Hematopoietic multipotent progenitor cell treated with erythropoietin and hydrocortisone succinate and interleukin-3 and kit ligand, for 4 days (in vitro differentiated cells): ENCODE results near the gene PRKCE.

ENCODE experiments used
- DNase-seq: peaks from one replicate; pipeline ENCODE4 v3.0.0-alpha.2; 2015

The PRKCE gene

GRCh38 chr2:45786030-45786835, 134.8 kb downstream of the PRKCE start:
- DNase-seq = peak; percentile 86

DNA sequence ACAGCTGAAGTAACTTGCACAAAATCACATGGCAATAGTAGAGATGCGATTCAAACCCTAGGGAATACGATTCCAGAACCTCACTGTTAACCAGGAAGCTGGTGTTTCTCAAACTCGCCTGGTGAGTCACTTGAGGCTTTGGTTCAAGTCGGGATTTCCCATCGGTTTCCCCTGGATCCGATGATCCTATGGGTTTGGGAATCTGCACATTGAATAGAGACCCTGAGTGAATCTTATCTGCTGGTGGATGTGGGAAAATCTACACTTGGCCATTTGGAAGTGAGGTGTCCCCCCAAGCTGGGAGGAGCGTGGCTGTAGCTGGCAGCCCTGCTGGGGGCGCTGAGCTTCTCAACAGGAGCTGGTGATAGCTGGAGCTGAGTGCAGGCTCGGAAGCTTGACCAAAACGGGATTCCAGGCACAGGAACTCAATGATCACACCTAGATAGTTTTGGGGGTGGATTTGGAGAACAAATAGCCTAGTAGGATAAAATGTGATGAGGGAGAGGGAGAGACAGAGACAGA, 135.4 kb downstream of the PRKCE start:
- no peak for DNase-seq

- no peak for DNase-seq
Observed at GRCh38 chr2:45788401-45788800, 136.9 kb downstream of the PRKCE start.

DNA sequence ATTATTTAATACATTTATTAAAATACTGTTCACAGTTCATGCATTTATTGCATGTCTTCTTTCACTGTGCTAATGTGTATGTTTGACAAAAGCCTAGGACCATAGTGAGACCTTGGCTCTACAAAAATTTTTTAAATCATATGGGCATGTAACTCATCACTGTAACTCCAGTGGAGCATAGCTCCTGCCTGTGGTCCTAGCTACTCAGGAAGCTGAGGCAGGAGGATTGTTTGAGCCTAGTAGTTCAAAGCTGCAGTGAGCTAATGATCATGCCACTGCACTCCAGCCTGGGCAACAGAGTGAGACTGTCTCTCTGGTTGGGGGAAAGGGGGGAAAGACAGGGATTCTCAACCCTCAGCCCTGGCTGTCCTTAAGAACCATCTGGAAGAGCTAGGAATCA, 137.8 kb downstream of the PRKCE start:
- DNase-seq = no peak

- DNase-seq = no peak
Observed at GRCh38 chr2:45789961-45790723, 138.7 kb downstream of the PRKCE start.

DNA sequence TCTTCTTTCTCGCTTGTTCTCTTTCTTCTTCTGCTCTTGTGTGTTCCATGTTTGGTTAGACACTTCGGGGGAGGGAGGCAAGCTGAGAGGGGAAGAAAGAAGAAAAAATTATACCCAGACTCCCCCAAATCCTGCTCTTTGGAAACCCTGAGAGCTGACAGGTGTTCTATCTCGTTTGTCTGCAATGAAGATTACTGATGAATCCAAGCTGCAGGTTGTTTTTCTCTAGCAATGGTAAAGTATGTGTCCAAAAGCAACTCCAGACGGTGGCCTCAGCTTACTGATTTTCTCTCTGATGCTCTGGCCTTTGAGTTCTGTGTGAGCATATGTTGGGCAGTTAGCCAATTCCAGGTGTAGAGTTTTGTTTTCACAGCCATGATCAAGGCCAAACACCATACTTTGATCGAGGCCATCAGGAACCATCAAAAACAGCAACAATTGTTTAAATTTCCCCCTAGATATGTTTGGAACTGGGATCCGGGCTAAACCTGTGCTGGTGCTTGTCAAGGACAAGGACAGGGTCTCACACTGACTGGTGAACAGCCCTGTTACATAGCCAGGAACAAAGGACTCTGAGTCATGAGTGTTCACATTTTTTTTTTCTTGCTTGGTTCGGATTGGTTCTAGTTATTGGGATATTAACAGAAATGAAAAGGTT, 142.0 kb downstream of the PRKCE start:
- no peak for DNase-seq

GRCh38 chr2:45794134-45794617, 142.7 kb downstream of the PRKCE start:
- peak; percentile 73 for DNase-seq

GRCh38 chr2:45796500-45796899, 145.0 kb downstream of the PRKCE start:
- no peak for DNase-seq

GRCh38 chr2:45797451-45798230, 146.2 kb downstream of the PRKCE start:
- no peak for DNase-seq

GRCh38 chr2:45799679-45800381, 148.4 kb downstream of the PRKCE start:
- no peak for DNase-seq

DNA sequence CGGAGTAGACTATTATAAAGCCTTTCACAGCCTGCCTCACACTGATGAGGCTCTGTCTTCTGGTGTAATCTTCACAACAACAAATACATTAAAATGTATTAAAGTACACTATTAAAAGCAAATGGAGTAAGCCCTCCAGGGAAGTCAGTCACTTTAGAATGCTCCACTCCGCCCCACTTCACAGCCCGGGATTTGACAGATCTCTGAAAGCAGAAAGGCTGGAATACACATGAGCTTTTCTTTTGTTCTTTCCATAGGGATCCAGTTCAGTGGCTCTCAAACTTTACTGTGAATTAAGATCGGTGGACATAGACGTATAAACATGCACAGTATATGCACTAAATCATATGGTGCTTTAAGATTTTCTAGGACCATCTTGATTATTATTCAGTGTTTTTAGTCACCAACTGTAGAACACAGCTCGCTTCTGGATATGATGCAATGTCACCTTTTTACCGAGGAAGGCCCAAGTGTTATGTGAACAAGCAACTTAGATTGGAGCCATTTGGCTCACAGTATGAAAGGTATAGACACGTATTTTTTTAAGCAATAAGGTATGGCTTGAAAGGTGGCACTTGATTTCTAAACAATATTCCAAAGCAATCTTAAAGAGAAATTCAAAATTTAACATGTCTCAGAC, 151.1 kb downstream of the PRKCE start:
- no peak for DNase-seq

DNA sequence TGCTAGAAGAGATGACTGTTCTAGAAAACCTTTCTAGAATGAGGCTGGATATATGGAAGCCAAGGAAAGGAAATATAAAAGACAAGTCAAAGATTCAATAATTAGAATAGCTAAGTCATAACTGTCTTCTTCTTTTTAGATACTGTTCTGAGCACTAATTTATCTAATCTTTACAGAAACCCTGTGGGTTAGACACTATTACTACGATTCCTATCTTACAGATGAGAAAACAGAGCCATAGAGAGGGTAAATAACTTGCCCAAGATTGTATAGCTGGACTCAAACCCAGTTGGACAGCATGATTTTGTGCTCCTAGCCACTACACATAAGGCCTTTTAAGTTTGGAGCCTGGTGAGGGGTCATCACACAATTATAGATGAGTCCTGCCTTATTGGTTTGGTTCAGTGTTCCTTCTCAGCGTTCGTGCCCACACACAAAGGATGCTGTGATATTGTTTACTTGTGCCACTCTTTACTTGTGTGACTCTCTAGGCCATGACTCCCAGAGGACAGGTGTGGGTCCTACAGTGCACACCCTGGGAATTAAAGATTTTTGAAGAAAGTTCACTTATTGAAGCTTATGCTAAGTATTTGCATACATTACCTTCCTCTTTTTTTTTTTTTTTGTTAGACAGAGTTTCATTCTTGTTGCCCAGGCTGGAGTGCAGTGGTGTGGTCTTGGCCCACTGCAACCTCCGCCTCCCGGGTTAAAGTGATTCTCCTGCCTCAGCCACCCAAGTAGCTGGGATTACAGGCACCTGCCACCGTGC, 153.7 kb downstream of the PRKCE start:
- DNase-seq = peak; percentile 67

DNA sequence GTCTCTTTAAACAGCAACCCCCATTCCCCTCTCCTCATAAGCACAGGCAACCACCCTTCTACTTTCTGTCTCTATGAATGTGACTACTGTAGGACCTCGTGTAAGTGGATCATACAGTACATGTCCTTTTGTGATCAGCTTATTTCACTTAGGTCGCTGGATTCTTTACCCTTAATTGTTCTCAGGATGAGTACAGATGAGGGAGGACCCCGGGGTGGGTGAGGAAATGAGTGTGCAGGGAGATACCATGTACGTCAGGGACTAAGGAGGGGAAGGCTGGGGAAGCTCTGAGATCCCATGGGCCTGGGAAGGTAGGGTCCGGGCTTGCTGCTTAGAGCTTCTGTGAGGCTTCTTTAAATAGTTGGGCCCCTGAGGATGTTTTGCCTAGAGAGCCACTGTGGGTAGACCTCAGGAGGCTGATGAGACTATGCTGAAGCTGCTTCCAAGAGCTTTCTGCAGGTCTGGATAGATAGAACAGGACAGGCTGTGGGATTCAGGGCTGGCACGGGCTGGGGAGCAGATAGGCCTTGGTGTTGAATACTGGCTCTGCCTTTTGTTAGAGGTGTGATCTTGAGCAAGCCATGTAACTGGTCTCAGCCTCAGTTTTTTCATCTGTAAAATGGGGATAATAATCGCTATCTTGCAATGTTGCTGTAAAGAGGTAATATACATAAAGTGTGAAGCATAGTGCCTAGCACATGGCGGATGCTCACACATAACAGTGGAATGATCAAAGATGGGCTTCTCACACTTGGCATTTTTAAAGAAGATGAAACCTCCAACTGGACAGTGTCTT, 155.3 kb downstream of the PRKCE start:
- DNase-seq = no peak

DNA sequence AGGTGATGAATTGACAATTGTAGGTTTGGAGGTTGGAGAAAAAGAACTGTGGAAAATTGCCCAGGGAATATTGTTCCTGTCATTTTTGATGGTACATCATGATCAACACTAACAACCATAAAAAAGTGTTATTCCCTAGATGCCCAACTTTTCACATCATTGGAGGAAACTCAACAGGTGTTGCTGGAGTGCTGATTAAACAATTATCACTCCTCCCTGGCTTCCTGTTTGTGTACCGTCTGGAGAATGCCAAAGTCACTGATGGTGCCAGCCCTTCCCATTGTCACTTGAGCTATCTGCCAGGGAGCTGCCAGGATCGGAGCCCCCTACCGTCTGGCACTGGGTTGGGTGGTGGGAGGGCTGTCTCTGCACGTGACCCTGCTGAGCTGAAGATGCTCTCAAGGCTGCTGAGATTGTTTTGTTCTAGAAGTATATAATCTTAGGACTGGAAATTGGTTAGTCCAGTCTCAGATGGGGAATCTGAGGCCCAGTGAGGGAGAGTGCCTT, 156.9 kb downstream of the PRKCE start:
- DNase-seq = no peak

- DNase-seq = no peak
Observed at GRCh38 chr2:45809205-45809604, 157.7 kb downstream of the PRKCE start.

GRCh38 chr2:45812011-45812500, 160.6 kb downstream of the PRKCE start:
- DNase-seq = no peak

- DNase-seq = no peak
Observed at GRCh38 chr2:45813003-45813941, 161.8 kb downstream of the PRKCE start.

- DNase-seq = no peak
Observed at GRCh38 chr2:45814488-45814887, 163.0 kb downstream of the PRKCE start.
